SHP77 (cell line): ENCODE measurements around the gene RMP24.
"Not testable (repeated sequence)": the region's sequence is repeated elsewhere in the genome, so short reads cannot be mapped to it uniquely, and the experiment has no call there.

Source experiments
- DNase-seq, 2 experiments: peaks; one replicate each; lab custom pipeline; 2025; lab: John Stamatoyannopoulos, UW

RMP24 gene

DNA sequence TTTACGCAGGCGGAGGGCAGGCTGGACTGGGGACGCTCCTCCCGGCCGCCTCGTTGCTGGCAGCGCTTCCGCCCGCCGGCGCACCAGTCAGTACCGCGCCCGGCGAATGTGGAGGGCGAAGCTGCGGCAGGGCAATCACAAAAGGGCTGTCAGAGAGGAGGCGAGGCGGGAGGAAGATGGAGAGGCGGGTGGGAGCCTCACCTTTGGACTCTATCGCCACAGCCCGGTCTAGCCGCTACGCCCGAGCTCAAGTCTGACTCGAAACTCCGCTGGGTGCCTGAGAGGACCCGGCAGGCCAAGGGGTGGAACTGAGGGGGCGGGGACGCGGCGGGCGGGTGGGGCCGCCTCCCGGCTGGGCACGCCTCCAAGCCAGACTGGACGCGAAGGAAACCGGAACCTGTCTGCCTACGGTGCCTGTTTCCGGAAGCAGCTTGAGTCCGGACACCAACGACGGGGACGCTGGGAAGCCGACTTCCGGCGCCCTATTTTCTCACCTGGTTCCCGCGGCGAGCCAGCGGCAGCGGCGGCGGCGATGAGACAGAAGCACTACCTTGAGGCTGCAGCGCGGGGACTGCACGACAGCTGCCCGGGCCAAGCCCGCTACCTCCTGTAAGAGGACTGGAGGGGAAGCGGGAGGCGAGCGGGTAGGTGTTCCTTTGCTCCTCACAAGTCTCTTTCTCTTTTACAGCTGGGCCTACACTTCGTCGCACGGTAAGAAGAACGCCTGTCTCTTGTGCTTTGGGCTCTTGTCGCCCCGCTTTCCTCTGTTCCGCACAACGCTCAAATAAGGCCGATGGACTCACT, at the start of gene RMP24:
TSS of gene RMP24 (plus strand) at position 483 of the 804 bp plus-strand sequence.
- peak; percentile 89 for DNase-seq

GRCh38 chr18:35923939-35924684, 48.4 kb upstream of the RMP24 start:
- DNase-seq: no peak

- DNase-seq: no peak
These were observed 45.6 kb upstream of the RMP24 start for GRCh38 chr18:35926884-35927283.

DNA sequence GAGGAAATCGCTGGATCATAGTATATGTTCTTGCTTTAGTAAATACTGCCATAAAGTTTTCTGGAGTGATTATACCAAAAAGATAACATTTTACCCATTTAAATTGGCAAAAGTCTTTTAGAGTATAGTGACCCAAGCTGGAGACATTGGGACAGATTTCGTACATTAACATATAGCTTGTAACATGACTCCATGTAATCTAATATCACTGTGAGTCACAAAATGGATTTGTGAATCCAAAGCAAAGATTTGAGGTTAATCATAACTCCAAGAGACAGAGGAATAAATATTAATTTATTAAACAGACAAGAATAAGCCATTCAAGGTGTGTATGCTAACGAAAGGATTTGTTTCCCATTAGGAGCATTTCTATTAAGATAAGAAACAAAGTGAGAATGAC, 45.0 kb upstream of the RMP24 start:
- DNase-seq: no peak

- DNase-seq: peak; percentile 27 to 46
These were observed 38.5 kb upstream of the RMP24 start for GRCh38 chr18:35933982-35934381.

DNA sequence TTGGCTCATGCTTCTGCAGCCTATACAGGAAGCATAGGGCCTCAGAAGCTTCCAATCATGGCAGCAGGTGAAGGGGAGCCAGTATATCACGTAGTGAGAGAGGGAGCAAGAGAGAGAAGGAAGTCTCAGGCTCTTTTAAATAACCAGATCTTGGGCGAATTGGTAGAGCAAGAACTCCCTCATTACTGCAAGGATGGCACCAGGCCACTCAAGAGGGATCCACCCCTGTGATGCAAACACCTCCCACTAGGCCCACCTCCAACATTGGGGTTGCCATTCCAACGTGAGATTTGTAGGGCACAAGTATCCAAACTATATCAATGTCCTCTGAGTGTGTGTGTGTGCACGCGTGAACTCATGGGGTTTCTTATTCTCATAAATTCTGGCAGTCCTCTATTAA, 37.6 kb upstream of the RMP24 start:
- no peak for DNase-seq

GRCh38 chr18:35935805-35936204, 36.7 kb upstream of the RMP24 start:
- no peak for DNase-seq

- DNase-seq: no peak
These were observed 35.5 kb upstream of the RMP24 start for GRCh38 chr18:35936951-35937350.

- DNase-seq: no peak
These were observed 34.3 kb upstream of the RMP24 start for GRCh38 chr18:35938158-35938557.

GRCh38 chr18:35938562-35938961, 33.9 kb upstream of the RMP24 start:
- no peak for DNase-seq

DNA sequence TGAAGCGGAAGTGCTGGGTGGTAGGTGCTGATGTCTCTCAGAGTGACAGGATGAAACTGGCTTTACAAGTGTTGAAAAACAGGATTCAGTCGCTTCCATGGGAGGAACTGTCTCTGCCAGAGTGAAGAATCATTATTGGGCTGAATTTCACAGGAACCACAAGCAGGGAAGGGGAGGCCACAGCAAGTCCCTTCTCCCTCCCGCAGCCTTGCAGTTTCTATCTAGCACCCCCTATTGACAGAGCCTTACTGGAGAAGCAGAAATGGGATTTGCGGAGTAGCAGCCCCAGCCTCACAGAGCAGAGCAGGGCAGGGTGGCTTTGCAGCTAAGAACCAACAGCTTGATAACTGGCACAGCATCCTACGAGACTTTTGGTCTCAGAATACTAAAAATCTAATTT, 33.3 kb upstream of the RMP24 start:
- no peak for DNase-seq

GRCh38 chr18:35941299-35941698, 31.2 kb upstream of the RMP24 start:
- no peak for DNase-seq

DNA sequence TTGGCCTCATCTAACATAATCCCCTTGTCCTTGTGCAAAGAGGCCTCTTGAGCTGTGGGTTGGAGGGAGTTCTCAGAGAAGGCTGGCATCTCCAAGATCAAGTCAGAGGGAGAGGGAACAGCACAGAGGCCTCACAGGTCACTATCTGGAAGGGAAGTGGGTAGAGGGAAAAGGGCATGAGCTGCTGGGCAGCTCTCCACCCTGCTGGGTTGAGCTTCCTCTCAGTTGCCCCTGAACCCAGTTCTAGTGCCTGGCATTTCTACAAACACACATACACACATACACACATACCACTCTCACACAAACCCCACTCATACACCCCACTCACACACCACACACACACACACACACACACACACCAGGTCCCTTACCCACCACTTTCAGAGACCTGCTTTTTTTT, 30.3 kb upstream of the RMP24 start:
- no peak for DNase-seq

GRCh38 chr18:35942661-35943060, 29.8 kb upstream of the RMP24 start:
- no peak for DNase-seq

DNA sequence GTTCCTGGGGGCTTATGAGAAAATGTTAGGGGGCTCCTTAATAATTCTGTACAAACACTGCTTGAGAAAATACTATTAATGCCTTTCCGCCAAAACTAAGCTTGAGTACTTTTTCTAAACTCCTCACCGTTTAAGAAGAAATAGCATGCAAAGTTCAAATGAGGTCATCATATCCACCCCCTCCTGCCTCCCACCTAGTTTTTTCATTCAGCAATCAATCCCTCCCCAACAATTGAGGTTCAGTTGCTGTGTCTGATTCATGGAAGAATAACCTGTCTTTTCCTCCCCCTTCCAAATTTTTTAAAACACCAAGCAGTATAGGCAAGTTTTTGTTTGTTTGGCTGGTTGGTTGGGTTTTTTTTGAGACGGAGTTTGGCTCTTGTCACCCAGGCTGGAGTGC, 24.4 kb upstream of the RMP24 start:
- no peak for DNase-seq

- DNase-seq: no peak
These were observed 23.4 kb upstream of the RMP24 start for GRCh38 chr18:35949090-35949489.

DNA sequence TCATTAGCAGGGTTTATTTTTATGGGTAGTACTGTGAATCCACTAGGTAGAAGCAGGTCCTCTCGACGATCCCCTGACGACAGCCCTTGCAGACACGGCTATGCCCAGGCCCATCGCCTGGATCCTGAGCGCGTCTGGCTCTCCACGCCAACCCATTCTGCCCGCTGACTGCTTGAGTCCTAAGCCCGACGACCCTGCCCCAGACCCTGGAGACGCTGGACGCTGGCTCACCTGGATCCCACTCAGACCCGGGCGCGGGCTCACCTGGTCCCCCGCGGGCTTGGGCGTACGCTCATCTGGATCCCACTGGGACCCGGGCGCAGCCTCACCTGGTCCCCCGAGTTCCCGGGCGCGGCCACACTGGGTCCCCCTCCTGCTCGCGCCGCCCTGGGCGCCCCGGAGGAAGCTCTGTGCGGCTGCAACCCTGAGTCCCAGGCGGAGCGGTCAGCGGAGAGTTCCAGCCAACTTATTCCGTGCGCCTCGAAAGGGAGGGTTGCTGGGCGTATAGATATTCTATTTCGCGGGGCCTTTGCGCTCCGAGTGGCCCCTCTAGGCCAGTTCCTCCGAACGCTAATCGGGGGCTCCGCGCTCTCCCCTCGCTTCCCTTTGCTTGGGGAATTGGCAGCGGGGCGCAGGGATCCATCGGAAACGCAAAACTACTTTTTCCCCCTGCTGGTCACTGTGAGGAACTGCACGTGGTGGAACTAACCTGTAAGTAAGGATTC, 22.4 kb upstream of the RMP24 start:
- DNase-seq: peak; percentile 31 to 66

GRCh38 chr18:35950628-35950982, 21.9 kb upstream of the RMP24 start:
- no peak for DNase-seq

DNA sequence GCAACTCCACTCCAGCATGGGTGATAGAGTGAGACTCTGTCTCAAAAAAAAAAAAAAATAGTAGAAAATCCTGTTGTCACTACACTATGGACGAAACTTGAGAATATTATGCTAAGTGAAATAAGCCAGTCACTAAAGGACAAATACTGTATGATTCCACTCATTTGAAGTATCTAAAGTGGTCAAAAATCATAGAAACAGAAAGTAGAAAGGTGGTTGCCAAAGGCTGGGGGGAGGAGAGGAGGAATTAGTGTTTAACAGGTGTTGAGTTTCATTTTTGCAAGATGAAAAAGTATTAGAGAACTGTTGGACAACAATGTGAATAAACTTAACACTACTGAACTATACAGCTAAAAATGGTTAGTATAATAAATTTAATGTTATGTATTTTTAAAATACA, 18.8 kb upstream of the RMP24 start:
- DNase-seq: no peak

DNA sequence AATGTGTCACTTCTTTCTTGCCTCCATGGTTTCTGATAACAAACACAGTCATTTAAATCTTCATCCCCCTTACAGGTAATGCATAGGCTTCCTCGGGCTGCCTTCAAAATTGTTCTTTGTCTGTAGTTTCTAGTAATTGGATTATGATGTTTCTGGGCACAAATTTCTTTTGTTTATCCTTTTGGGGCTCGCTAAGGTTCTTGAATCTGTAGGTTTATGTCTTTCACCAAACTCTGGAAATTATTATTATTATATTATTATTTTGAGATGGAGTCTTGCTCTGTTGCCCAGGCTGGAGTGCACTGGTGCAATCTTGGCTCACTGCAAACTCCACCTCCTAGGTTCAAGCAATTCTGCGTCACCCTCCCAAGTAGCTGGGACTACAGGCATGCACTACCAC, 16.3 kb upstream of the RMP24 start:
- no peak for DNase-seq

- DNase-seq: no peak
These were observed 10.2 kb upstream of the RMP24 start for GRCh38 chr18:35962320-35962719.

GRCh38 chr18:35964319-35964718, 8.2 kb upstream of the RMP24 start:
- no peak for DNase-seq

GRCh38 chr18:35967866-35968265, 4.6 kb upstream of the RMP24 start:
- not testable (repeated sequence) for DNase-seq
